MM.1S (cell line): ENCODE data around the gene LMNA.
"Not testable (repeated sequence)": the region's sequence is repeated elsewhere in the genome, so short reads cannot be mapped to it uniquely, and the experiment has no call there.

Experiments used
- DNase-seq: peaks from one replicate; pipeline ENCODE4 v3.0.0-alpha.2; 2015
- H2AFZ ChIP-seq: fragments of 300-600 bp; sonication (generic); 2 replicates; pipeline ENCODE4 v1.6.0; 2016; ENCODE audit warnings: antibody characterized with exemption, low read length
- H3F3A ChIP-seq: fragments of 300-600 bp; sonication (generic); 2 replicates; pipeline ENCODE4 v1.6.1; 2016; ENCODE audit warnings: mild to moderate bottlenecking, antibody characterized with exemption, low read length, moderate library complexity, mixed read lengths; ENCODE audit not compliant: insufficient read depth
- H3K27ac ChIP-seq: fragments of 300-600 bp; sonication (generic); 2 replicates; pipeline ENCODE4 v1.5.1; 2016; ENCODE audit warnings: mild to moderate bottlenecking, low read length
- H3K27me3 ChIP-seq: fragments of 300-600 bp; sonication (generic); replicated peaks from 2 replicates; pipeline ENCODE4 v1.6.0; 2016; ENCODE audit warnings: low read length; ENCODE audit not compliant: insufficient read depth
- H3K36me3 ChIP-seq: fragments of 300-600 bp; sonication (generic); replicated peaks from 2 replicates; pipeline ENCODE4 v1.6.1; 2016; ENCODE audit warnings: mild to moderate bottlenecking, low read length, mixed read lengths; ENCODE audit not compliant: insufficient read depth
- H3K4me1 ChIP-seq: fragments of 300-600 bp; sonication (generic); 2 replicates; pipeline ENCODE4 v1.6.1; 2016; ENCODE audit warnings: low read length, mixed read lengths
- H3K4me2 ChIP-seq: fragments of 300-600 bp; sonication (generic); 2 replicates; pipeline ENCODE4 v1.6.0; 2016; ENCODE audit warnings: low read depth, low read length
- H3K4me3 ChIP-seq: fragments of 300-600 bp; sonication (generic); 2 replicates; pipeline ENCODE4 v1.5.1; 2016; ENCODE audit warnings: low read length, mixed read lengths
- H3K79me2 ChIP-seq: fragments of 300-600 bp; sonication (generic); 2 replicates; pipeline ENCODE4 v1.6.1; 2016; ENCODE audit warnings: mixed run types, low read length, mixed read lengths
- H3K9ac ChIP-seq: fragments of 300-600 bp; sonication (generic); 2 replicates; pipeline ENCODE4 v1.6.1; 2016; ENCODE audit warnings: low read length, mixed read lengths
- H3K9me2 ChIP-seq: fragments of 300-600 bp; sonication (generic); replicated peaks from 2 replicates; pipeline ENCODE4 v1.6.1; 2016; ENCODE audit warnings: mild to moderate bottlenecking, low read length, mixed read lengths; ENCODE audit not compliant: insufficient read depth
- H3K9me3 ChIP-seq: fragments of 300-600 bp; sonication (generic); replicated peaks from 2 replicates; pipeline ENCODE4 v1.6.1; 2016; ENCODE audit warnings: mild to moderate bottlenecking, low read length, mixed read lengths; ENCODE audit not compliant: insufficient read depth
- H4K20me1 ChIP-seq: fragments of 300-600 bp; sonication (generic); 2 replicates; pipeline ENCODE4 v1.6.1; 2016; ENCODE audit warnings: mild to moderate bottlenecking, low read length, moderate library complexity, mixed read lengths; ENCODE audit not compliant: insufficient read depth
- CTCF ChIP-seq: fragments of 300-600 bp; sonication (generic); IDR thresholded peaks from 2 replicates; pipeline ENCODE4 v1.5.1; 2016; ENCODE audit warnings: antibody characterized with exemption, low read length, mixed read lengths
- EZH2 ChIP-seq: fragments of 300-600 bp; sonication (generic); optimal IDR thresholded peaks from 2 replicates; pipeline ENCODE3; 2017; ENCODE audit warnings: low read depth, mild to moderate bottlenecking, antibody characterized with exemption, low read length, mixed read lengths
- EZH2phosphoT487 ChIP-seq: fragments of 300-600 bp; sonication (generic); IDR thresholded peaks from 2 replicates; pipeline ENCODE4 v1.6.1; 2018; ENCODE audit warnings: antibody characterized with exemption, low read length

LMNA gene

GRCh38 chr1:156115514-156116374, 1.2 kb downstream of the LMNA start:
- Histone ChIP-seq H3K79me2 (no peaks in the 10 kb centered on the region), H3K9me3 (no peaks in the 10 kb centered on the region), H3K4me1 (peaks cover 10% of the 10 kb centered on the region), H3F3A (no peaks in the 10 kb centered on the region), H3K9me2 (no peaks in the 10 kb centered on the region), H3K9ac (peak overlapping the region; percentile 78), H4K20me1 (no peaks in the 10 kb centered on the region), H3K27me3 (peaks cover 5% of the 10 kb centered on the region; the same call in 1 of the 2 replicates), H2AFZ (peak overlapping the region; percentile 73), H3K4me2 (peak overlapping the region; percentile 96), H3K27ac (no peak overlapping the region), H3K4me3 (peak overlapping the region; percentile 71), H3K36me3 (no peaks in the 10 kb centered on the region)
- no peak for TF ChIP-seq CTCF
- no peak for TF ChIP-seq EZH2
- TF ChIP-seq EZH2phosphoT487: no peak
- no peak for DNase-seq

DNA sequence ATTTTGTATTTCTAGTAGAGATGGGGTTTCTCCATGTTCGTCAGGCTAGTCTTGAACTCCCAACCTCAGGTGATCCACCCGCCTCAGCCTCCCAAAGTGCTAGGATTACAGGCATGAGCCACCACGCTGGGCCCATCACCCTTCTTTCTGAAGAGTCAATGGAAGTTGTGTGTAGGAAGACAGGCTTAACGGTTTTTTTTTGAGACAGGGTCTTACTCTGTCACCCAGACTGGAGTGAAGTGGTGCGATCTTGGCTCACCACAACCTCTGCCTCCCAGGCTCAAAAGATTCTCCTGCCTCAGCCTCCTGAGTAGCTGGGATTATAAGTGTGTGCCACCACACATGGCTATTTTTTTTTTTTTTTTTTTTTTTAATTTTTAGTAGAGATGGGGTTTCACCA, 2.2 kb downstream of the LMNA start:
- DNase-seq, H3K9me3 ChIP-seq, H3K4me3 ChIP-seq, H3K36me3 ChIP-seq, H3K4me2 ChIP-seq, H3K27me3 ChIP-seq, H2AFZ ChIP-seq, H3K27ac ChIP-seq, H3K9ac ChIP-seq, H3F3A ChIP-seq, H4K20me1 ChIP-seq, H3K9me2 ChIP-seq, H3K79me2 ChIP-seq: not testable (repeated sequence)
- peaks cover 14% of the 10 kb centered on the region for H3K4me1 ChIP-seq

- no peak for DNase-seq
- H3K79me2 ChIP-seq: no peaks in the 10 kb centered on the region
- no peaks in the 10 kb centered on the region for H3K9me2 ChIP-seq
- H3K4me3 ChIP-seq: no peak overlapping the region
- TF ChIP-seq EZH2 (no peak), EZH2phosphoT487 (no peak), CTCF (no peak)
- peaks cover 5% of the 10 kb centered on the region; the same call in 1 of the 2 replicates for H3K27me3 ChIP-seq
- H3K36me3 ChIP-seq: no peaks in the 10 kb centered on the region
- no peaks in the 10 kb centered on the region for H3K9me3 ChIP-seq
- no peak overlapping the region for H3K4me2 ChIP-seq
- no peak overlapping the region for H2AFZ ChIP-seq
- no peak overlapping the region for H3K27ac ChIP-seq
- H4K20me1 ChIP-seq: no peaks in the 10 kb centered on the region
- peaks cover 14% of the 10 kb centered on the region for H3K4me1 ChIP-seq
- no peaks in the 10 kb centered on the region for H3F3A ChIP-seq
- H3K9ac ChIP-seq: no peak overlapping the region
Measured at GRCh38 chr1:156117414-156118176, 3.1 kb downstream of the LMNA start.
